GM23338 (cell line): ENCODE measurements around the gene RNF213. TPM values are rescaled to one million over a fixed set of nuclear protein-coding genes. Genes with fewer than 3 reads are reported as not detected.

Source experiments
- ATAC-seq: fragments of 200-7000 bp; cut with Tn5 transposase; 3 replicates; pipeline ENCODE4 v1.9.1; 2020
- DNase-seq: peaks from one replicate; pipeline ENCODE4 v3.0.0-alpha.2; 2015; ENCODE audit warnings: low spot score
- H2AFZ ChIP-seq: fragments of 200-600 bp; sonication (generic); 2 replicates; pipeline ENCODE4 v1.8.0; 2016; ENCODE audit warnings: antibody characterized with exemption, mild to moderate bottlenecking, moderate library complexity
- H3F3A ChIP-seq: fragments of 200-600 bp; sonication (generic); replicated peaks from 2 replicates; pipeline ENCODE4 v1.8.0; 2017; ENCODE audit warnings: antibody characterized with exemption, mixed run types, low read depth
- H3K27ac ChIP-seq: fragments of 200-600 bp; sonication (generic); 2 replicates; pipeline ENCODE4 v1.6.1; 2016; ENCODE audit warnings: low read depth
- H3K27me3 ChIP-seq: fragments of 200-600 bp; sonication (generic); 2 replicates; pipeline ENCODE4 v1.8.0; 2016; ENCODE audit warnings: mild to moderate bottlenecking, mixed run types, moderate library complexity; ENCODE audit not compliant: insufficient read depth
- H3K36me3 ChIP-seq: fragments of 200-600 bp; sonication (generic); 2 replicates; pipeline ENCODE4 v1.8.0; 2016; ENCODE audit warnings: mild to moderate bottlenecking; ENCODE audit not compliant: insufficient read depth
- H3K4me1 ChIP-seq: fragments of 200-600 bp; sonication (generic); 2 replicates; pipeline ENCODE4 v1.8.0; 2016; ENCODE audit warnings: mild to moderate bottlenecking, moderate library complexity; ENCODE audit not compliant: insufficient read depth
- H3K4me2 ChIP-seq: fragments of 200-600 bp; sonication (generic); 2 replicates; pipeline ENCODE4 v1.7.1; 2017; ENCODE audit warnings: mixed run types
- H3K4me3 ChIP-seq: fragments of 200-600 bp; sonication (generic); 2 replicates; pipeline ENCODE4 v1.6.1; 2016; ENCODE audit warnings: mixed run types
- H3K79me2 ChIP-seq: fragments of 200-600 bp; sonication (generic); replicated peaks from 2 replicates; pipeline ENCODE4 v1.8.0; 2017; ENCODE audit warnings: mild to moderate bottlenecking; ENCODE audit not compliant: insufficient read depth
- H3K9me2 ChIP-seq: fragments of 200-600 bp; sonication (generic); 2 replicates; pipeline ENCODE4 v1.8.0; 2017; ENCODE audit not compliant: insufficient read depth
- H4K20me1 ChIP-seq: fragments of 200-600 bp; sonication (generic); replicated peaks from 2 replicates; pipeline ENCODE4 v1.8.0; 2017; ENCODE audit warnings: mild to moderate bottlenecking; ENCODE audit not compliant: insufficient read depth
- H3K27ac Mint-ChIP-seq: 2 replicates; pipeline ENCODE4 v1.8.0; 2020; ENCODE audit warnings: inconsistent platforms, mild to moderate bottlenecking, moderate library complexity, mixed read lengths
- H3K27me3 Mint-ChIP-seq: 3 replicates; pipeline ENCODE4 v1.8.0; 2022; ENCODE audit warnings: low read depth, mild to moderate bottlenecking, moderate library complexity, mixed read lengths, inconsistent platforms; ENCODE audit not compliant: insufficient read depth, poor library complexity
- H3K36me3 Mint-ChIP-seq: 3 replicates; pipeline ENCODE4 v1.8.0; 2021; ENCODE audit warnings: low read depth, mild to moderate bottlenecking, inconsistent platforms, moderate library complexity, mixed read lengths
- H3K4me1 Mint-ChIP-seq: 3 replicates; pipeline ENCODE4 v1.8.0; 2020; ENCODE audit warnings: mild to moderate bottlenecking, inconsistent platforms, mixed read lengths
- H3K4me3 Mint-ChIP-seq: 3 replicates; pipeline ENCODE4 v1.8.0; 2021; ENCODE audit warnings: moderate library complexity, mild to moderate bottlenecking, inconsistent platforms, mixed read lengths
- H3K9me3 Mint-ChIP-seq: 3 replicates; pipeline ENCODE4 v1.8.0; 2020; ENCODE audit warnings: moderate library complexity, mild to moderate bottlenecking, inconsistent platforms, mixed read lengths
- CREB1 ChIP-seq: fragments of 250-450 bp; sonication (Bioruptor Pico); IDR thresholded peaks from 2 replicates; pipeline ENCODE4 v1.5.0; 2020; ENCODE audit warnings: low read depth, mild to moderate bottlenecking, moderate library complexity
- CTCF ChIP-seq, 2 experiments: fragments of 200-600 bp in 1 of 2; sonication (generic) in 1 of 2; conservative IDR thresholded peaks; 2 replicates each; pipeline versions ENCODE4 v1.5.1 to v1.6.1; 2016 to 2017; ENCODE audit warnings: antibody characterized with exemption in 2 of 2, low read depth in 2 of 2, mild to moderate bottlenecking in 2 of 2, moderate library complexity in 1 of 2
- ETS1 ChIP-seq: IDR thresholded peaks from 2 replicates; pipeline ENCODE4 v1.6.1; 2016; ENCODE audit warnings: antibody characterized with exemption
- EZH2phosphoT487 ChIP-seq: fragments of 200-600 bp; sonication (generic); IDR thresholded peaks from one replicate; pipeline ENCODE4 v1.8.1; 2018; ENCODE audit warnings: antibody characterized with exemption; ENCODE audit not compliant: unreplicated experiment
- JUNB ChIP-seq: IDR thresholded peaks from one replicate; pipeline ENCODE4 v1.6.1; 2016; ENCODE audit warnings: antibody characterized with exemption; ENCODE audit not compliant: unreplicated experiment
- NANOG ChIP-seq: IDR thresholded peaks from 2 replicates; pipeline ENCODE4 v1.6.1; 2016; ENCODE audit warnings: antibody characterized with exemption, borderline replicate concordance
- POLR2AphosphoS5 ChIP-seq: IDR thresholded peaks from 2 replicates; pipeline ENCODE4 v1.6.1; 2016; ENCODE audit warnings: antibody characterized with exemption, low read depth
- STAT1 ChIP-seq: IDR thresholded peaks from one replicate; pipeline ENCODE4 v1.6.1; 2016; ENCODE audit warnings: antibody characterized with exemption; ENCODE audit not compliant: unreplicated experiment
- ZNF114 ChIP-seq: fragments of 250-450 bp; sonication (Bioruptor Pico); IDR thresholded peaks from 2 replicates; pipeline ENCODE4 v1.5.0; 2020; ENCODE audit warnings: mild to moderate bottlenecking, moderate library complexity
- ZNF331 ChIP-seq: fragments of 250-450 bp; sonication (Bioruptor Pico); IDR thresholded peaks from 2 replicates; pipeline ENCODE4 v1.5.0; 2020; ENCODE audit warnings: low read depth, mild to moderate bottlenecking, moderate library complexity
- polyA plus RNA-seq: library from polyadenylated mRNA; unstranded; fragments of >200 nt; fragmentation: Nextera tagmentation; extraction: Ambion mirVana; gene quantifications from 2 replicates; pipeline ENCODE4 v1.2.1, GENCODE V29; 2016
- total RNA-seq: library from RNA; depleted of rRNA; stranded (reverse); fragments of >200 nt; shearing (Covaris generic); gene quantifications from 2 replicates; pipeline ENCODE4 v1.2.3, GENCODE V29; 2014
- TF ChIP-seq, protein P1 (sequence below): IDR thresholded peaks from one replicate; pipeline ENCODE4 v1.6.1; 2018; ENCODE audit warnings: antibody characterized with exemption; ENCODE audit not compliant: unreplicated experiment

Gene RNF213
- total and polyA plus RNA-seq, 2 experiments from 2014 or later = 21.2 to 67.2 TPM

GRCh38 chr17:80362428-80363119 lies 101.9 kb downstream of the RNF213 start:
- no peaks in the 10 kb centered on the region; the same call in 1 of the 2 replicates for H4K20me1 ChIP-seq
- Mint-ChIP-seq H3K4me1 (no peaks in the 10 kb centered on the region), H3K36me3 (peaks cover 73% of the 10 kb centered on the region), H3K27ac (no peak overlapping the region), H3K27me3 (peaks cover 18% of the 10 kb centered on the region), H3K4me3 (no peak overlapping the region), H3K9me3 (peaks cover 4% of the 10 kb centered on the region; the same call in 1 of the 3 replicates)
- TF ChIP-seq JUNB (no peak), EZH2phosphoT487 (no peak), CREB1 (CRISPR knock-in tag) (no peak), ZNF114 (CRISPR knock-in tag) (no peak), STAT1 (no peak), ZNF331 (no peak)
- H3K79me2 ChIP-seq = no peaks in the 10 kb centered on the region
- H3K9me2 ChIP-seq = no peaks in the 10 kb centered on the region
- no peaks in the 10 kb centered on the region for H3K27me3 ChIP-seq
- H3K4me3 ChIP-seq = no peak overlapping the region
- no peaks in the 10 kb centered on the region for H3F3A ChIP-seq
- H2AFZ ChIP-seq = no peak overlapping the region
- H3K4me2 ChIP-seq = no peak overlapping the region
- H3K36me3 ChIP-seq = peaks cover 20% of the 10 kb centered on the region
- no peaks in the 10 kb centered on the region for H3K4me1 ChIP-seq
- no peak overlapping the region for H3K27ac ChIP-seq
- no peak for ATAC-seq
- no peak for DNase-seq

DNA sequence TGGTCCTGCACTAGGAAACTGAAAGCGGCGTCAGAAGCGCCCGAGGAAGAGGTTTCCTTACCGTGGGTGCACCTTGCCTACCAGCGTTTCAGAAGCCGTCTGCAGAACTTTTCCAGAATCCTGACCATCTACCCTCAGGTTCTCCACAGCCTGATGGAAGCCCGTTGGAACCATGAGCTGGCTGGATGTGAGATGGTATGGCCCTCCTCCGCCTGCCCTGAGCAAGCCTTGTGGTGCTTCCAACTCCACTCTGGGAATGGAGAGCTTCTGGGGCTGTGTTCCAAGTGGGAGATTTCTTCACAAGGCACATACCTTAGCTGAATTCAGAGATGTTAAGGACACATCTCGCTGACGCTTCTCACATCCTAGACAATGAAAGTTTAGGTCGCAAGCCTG lies 102.5 kb downstream of the RNF213 start:
- Mint-ChIP-seq H3K9me3 (peaks cover 4% of the 10 kb centered on the region; the same call in 1 of the 3 replicates), H3K4me3 (no peak overlapping the region), H3K4me1 (no peaks in the 10 kb centered on the region), H3K27ac (no peak overlapping the region), H3K27me3 (peaks cover 18% of the 10 kb centered on the region), H3K36me3 (peaks cover 74% of the 10 kb centered on the region)
- no peak overlapping the region for H3K4me3 ChIP-seq
- no peaks in the 10 kb centered on the region for H3K4me1 ChIP-seq
- H3F3A ChIP-seq = no peaks in the 10 kb centered on the region
- H3K27me3 ChIP-seq = no peaks in the 10 kb centered on the region
- no peak overlapping the region for H2AFZ ChIP-seq
- no peak overlapping the region for H3K4me2 ChIP-seq
- H3K36me3 ChIP-seq = peaks cover 22% of the 10 kb centered on the region
- ATAC-seq (no peak), DNase-seq (no peak)
- no peaks in the 10 kb centered on the region; the same call in 1 of the 2 replicates for H4K20me1 ChIP-seq
- no peaks in the 10 kb centered on the region for H3K9me2 ChIP-seq
- no peak overlapping the region for H3K27ac ChIP-seq
- H3K79me2 ChIP-seq = no peaks in the 10 kb centered on the region
- TF ChIP-seq EZH2phosphoT487 (no peak), CTCF (conservative IDR thresholded peaks at IDR 0.05; ENCODE audit: low read depth in 2 of 2) (no peak), ZNF331 (no peak), STAT1 (no peak), NANOG (no peak), ETS1 (no peak), POLR2AphosphoS5 (no peak), CREB1 (CRISPR knock-in tag) (no peak), JUNB (no peak)
- TF ChIP-seq, protein P1, sequence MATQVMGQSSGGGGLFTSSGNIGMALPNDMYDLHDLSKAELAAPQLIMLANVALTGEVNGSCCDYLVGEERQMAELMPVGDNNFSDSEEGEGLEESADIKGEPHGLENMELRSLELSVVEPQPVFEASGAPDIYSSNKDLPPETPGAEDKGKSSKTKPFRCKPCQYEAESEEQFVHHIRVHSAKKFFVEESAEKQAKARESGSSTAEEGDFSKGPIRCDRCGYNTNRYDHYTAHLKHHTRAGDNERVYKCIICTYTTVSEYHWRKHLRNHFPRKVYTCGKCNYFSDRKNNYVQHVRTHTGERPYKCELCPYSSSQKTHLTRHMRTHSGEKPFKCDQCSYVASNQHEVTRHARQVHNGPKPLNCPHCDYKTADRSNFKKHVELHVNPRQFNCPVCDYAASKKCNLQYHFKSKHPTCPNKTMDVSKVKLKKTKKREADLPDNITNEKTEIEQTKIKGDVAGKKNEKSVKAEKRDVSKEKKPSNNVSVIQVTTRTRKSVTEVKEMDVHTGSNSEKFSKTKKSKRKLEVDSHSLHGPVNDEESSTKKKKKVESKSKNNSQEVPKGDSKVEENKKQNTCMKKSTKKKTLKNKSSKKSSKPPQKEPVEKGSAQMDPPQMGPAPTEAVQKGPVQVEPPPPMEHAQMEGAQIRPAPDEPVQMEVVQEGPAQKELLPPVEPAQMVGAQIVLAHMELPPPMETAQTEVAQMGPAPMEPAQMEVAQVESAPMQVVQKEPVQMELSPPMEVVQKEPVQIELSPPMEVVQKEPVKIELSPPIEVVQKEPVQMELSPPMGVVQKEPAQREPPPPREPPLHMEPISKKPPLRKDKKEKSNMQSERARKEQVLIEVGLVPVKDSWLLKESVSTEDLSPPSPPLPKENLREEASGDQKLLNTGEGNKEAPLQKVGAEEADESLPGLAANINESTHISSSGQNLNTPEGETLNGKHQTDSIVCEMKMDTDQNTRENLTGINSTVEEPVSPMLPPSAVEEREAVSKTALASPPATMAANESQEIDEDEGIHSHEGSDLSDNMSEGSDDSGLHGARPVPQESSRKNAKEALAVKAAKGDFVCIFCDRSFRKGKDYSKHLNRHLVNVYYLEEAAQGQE = no peak
